IPS-NIHi7 (cell line): ENCODE data around the gene SLC16A10.
"Not testable (repeated sequence)": the region's sequence is repeated elsewhere in the genome, so short reads cannot be mapped to it uniquely, and the experiment has no call there.

Experiments used
- DNase-seq: peaks from one replicate; pipeline ENCODE4 v3.0.0; 2012; ENCODE audit warnings: mixed read lengths; ENCODE audit errors: extremely low spot score

SLC16A10 gene

GRCh38 chr6:111131018-111131417 is 43.7 kb downstream of the SLC16A10 start:
- not testable (repeated sequence) for DNase-seq

GRCh38 chr6:111132669-111133068 is 45.4 kb downstream of the SLC16A10 start:
- DNase-seq = not testable (repeated sequence)

DNA sequence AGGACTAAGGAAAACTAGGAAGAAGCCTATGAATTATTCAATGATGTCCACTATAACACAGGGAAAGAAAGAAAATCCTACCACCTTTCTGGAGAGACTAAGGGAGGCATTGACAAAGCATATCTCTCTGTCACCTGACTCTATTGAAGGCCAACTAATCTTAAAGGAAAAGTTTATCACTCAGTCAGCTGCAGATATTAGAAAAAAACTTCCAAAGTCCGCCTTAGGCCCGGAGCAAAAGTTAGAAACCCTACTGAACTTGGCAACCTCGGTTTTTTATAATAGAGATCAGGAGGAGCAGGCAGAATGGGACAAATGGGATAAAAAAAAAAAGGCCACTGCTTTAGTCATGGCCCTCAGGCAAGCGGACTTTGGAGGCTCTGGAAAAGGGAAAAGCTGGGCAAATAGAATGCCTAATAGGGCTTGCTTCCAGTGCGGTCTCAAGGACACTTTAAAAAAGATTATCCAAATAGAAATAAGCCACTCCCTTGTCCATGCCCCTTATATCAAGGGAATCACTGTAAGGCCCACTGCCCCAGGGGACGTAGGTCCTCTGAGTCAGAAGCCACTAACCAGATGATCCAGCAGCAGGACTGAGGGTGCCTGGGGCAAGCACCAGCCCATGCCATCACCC is 47.0 kb downstream of the SLC16A10 start:
- DNase-seq = not testable (repeated sequence)

GRCh38 chr6:111137489-111138093 is 50.3 kb downstream of the SLC16A10 start:
- DNase-seq = not testable (repeated sequence)

GRCh38 chr6:111147440-111147839 is 60.1 kb downstream of the SLC16A10 start:
- DNase-seq = no peak

GRCh38 chr6:111148110-111148509 is 60.8 kb downstream of the SLC16A10 start:
- DNase-seq = no peak

DNA sequence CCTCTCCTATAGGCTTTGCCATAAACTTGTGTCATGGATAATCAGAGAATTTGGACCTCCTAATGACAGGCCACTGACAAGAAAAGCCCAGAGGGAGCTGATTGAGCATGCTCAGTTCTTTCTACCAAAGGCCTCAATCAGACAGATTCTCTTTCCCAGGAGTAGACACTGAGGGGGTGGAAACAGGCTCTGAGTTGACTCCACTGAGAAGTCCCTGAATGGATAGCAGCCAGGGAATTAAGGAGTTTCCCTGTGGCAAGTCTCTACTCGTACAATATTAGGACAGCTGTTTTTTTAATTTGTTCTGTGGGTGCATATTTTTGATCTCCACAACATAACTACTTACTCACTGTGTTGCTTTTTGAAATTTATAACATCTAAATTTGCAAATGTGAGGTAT is 63.3 kb downstream of the SLC16A10 start:
- no peak for DNase-seq

- no peak for DNase-seq
Measured at GRCh38 chr6:111154981-111155380, 67.7 kb downstream of the SLC16A10 start.

- DNase-seq = no peak
Measured at GRCh38 chr6:111157412-111157811, 70.1 kb downstream of the SLC16A10 start.

DNA sequence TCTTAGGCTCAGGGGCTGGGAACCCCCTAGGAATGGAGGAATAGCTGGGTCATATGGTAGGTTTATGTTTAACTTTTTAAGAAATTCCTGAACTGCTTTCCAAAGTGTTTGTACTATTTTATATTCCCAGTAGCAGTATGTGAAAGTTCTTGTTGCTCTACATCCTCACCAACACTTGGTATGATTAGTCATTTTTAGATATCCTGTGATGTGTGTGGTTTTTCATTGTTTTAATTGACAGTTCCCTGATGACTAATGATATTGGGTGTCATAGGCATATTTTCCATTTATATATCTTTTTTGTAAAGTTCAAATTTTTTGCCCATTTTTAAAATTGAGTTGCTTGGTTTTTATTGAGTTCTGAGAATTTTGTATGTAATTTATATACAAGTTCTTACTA is 72.3 kb downstream of the SLC16A10 start:
- no peak for DNase-seq

- DNase-seq = no peak
Measured at GRCh38 chr6:111161650-111162049, 74.3 kb downstream of the SLC16A10 start.

GRCh38 chr6:111162504-111162903 is 75.2 kb downstream of the SLC16A10 start:
- no peak for DNase-seq

- no peak for DNase-seq
Measured at GRCh38 chr6:111171577-111172400, 84.5 kb downstream of the SLC16A10 start.

- DNase-seq = no peak
Measured at GRCh38 chr6:111172563-111172962, 85.3 kb downstream of the SLC16A10 start.

DNA sequence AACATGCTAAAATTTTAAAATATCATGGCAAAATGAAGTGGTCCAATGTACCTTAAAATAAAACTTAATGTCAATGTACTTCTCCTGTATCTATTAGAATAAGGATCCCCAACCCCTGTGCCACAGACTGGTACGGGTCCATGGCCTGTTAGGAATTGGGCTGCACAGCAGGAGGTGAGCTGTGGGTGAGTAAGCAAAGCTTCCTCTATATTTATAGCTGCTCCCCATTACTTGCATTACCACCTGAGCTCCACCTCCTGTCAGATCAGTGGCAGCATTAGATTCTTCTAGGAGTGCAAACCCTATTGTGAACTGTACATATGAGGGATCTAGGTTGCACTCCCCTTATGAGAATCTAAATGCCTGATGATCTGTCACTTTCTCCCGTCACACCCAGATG is 86.0 kb downstream of the SLC16A10 start:
- no peak for DNase-seq

- no peak for DNase-seq
Measured at GRCh38 chr6:111173946-111174345, 86.6 kb downstream of the SLC16A10 start.

DNA sequence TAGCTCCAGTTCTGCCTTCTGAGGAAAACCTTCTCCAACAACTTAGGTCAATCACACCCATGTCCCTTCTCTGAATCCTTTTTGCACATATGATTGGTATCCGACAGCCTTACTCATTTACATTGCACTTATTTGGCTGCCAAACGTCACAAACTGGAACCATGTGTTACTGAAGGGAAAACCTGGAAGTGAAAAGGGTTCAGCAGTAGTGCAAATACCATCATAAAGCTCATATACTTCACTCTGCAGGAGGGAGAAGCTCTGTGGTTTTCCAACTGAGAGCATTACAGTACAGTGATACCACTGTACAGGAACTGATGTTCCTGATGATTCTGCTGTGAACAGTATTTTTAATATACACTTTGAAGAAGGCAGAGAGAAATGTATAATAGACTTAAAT is 87.8 kb downstream of the SLC16A10 start:
- DNase-seq = no peak

DNA sequence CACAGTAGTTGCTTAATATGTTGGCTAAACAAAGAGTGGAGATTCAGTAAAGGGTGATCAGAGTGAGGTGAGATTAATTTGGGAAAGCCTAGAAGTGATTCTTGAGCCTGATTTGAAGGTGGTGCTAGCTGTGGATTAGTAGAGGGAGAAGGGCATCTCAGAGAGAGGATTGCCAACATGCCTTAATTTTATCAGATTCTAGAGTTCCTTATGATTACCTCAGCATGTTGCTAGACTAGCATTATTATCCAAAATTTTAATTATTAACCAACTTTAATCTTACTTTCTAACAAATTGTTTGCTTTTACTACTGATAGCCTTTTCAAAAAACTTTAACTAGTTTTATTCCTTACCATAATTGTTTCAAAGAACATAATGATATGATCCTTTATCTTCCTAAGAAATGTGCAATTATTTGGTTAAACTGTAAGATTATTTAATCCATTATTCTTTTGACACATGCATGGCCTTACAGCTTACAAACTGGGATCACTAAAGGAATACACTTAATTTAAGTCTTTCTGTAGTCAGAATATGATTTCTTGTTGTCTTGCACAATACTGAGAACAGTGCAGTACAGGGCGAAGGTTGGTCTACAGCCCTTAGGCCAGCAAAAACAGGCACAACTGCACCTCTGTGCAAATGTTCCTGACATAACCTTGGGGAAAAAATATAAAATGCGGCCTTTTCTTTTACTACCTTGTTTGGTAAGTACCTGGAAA is 88.9 kb downstream of the SLC16A10 start:
- DNase-seq = no peak

GRCh38 chr6:111176760-111177099 is 89.4 kb downstream of the SLC16A10 start:
- DNase-seq = no peak

GRCh38 chr6:111177131-111177530 is 89.8 kb downstream of the SLC16A10 start:
- DNase-seq = no peak

DNA sequence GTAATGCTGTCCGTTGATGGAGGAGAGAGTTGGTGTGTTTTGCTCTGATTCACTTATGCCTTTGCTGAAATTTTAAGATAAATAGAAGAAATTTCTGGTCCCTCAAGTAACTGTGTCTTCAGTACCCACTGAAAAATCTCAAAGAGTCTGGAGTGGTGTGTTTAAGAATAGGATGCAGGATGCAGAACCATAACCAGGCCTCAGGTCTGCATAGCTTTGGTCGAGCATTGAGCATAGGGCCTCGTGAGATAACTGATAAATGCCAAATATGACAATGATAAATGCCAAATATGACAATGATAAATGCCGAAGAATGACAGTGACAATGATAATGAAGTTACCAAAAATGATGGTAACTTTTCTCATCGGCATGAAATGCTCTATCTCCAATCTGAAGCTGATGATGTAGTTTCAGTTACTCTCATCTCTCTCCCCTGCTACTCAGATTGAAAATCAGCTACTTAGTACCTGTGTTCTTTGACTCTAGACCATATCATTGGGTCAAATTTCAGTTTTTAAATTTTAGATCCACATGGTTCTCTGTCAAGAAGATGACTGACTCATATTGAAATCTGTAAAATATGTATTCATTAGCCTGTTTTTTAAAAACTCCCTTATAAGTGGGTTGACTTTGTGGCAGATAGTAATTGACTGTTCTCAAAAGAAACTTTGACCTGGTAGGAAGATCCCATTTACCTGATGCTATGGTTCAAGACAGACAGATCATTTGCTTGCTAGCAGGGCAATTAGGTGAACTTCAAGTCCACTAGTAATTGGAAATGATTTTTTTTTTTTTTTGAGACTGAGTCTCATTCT is 96.6 kb downstream of the SLC16A10 start:
- DNase-seq = no peak
